NCI-H128 (cell line): ENCODE results near the gene CMTM2.

Experiments used
- DNase-seq: peaks from one replicate; lab custom pipeline; 2025; ENCODE audit not compliant: unreplicated experiment; lab: John Stamatoyannopoulos, UW

The CMTM2 gene

GRCh38 chr16:66578651-66579531 lies at the start of gene CMTM2:
Gene CMTM2, plus strand, starts transcription at chr16:66579463. Its CDS starts 145 bp downstream, at chr16:66579608.
- DNase-seq, result no peak

- DNase-seq, result no peak
These were observed 49.8 kb upstream of the CMTM2 start for GRCh38 chr16:66529475-66529874.

GRCh38 chr16:66534376-66534799 lies 44.9 kb upstream of the CMTM2 start:
- no peak for DNase-seq

GRCh38 chr16:66536525-66536924 lies 42.7 kb upstream of the CMTM2 start:
- no peak for DNase-seq

GRCh38 chr16:66537236-66537635 lies 42.0 kb upstream of the CMTM2 start:
- DNase-seq, result no peak

GRCh38 chr16:66538910-66539309 lies 40.4 kb upstream of the CMTM2 start:
- DNase-seq, result no peak

GRCh38 chr16:66539623-66540469 lies 39.4 kb upstream of the CMTM2 start:
- DNase-seq, result no peak

GRCh38 chr16:66541388-66542355 lies 37.6 kb upstream of the CMTM2 start:
- DNase-seq, result no peak

GRCh38 chr16:66542396-66542795 lies 36.9 kb upstream of the CMTM2 start:
- no peak for DNase-seq

GRCh38 chr16:66543541-66543940 lies 35.7 kb upstream of the CMTM2 start:
- no peak for DNase-seq

GRCh38 chr16:66544016-66544757 lies 35.1 kb upstream of the CMTM2 start:
- no peak for DNase-seq

GRCh38 chr16:66547101-66547989 lies 31.9 kb upstream of the CMTM2 start:
- no peak for DNase-seq

- no peak for DNase-seq
These were observed 31.2 kb upstream of the CMTM2 start for GRCh38 chr16:66548068-66548467.

- no peak for DNase-seq
These were observed 30.4 kb upstream of the CMTM2 start for GRCh38 chr16:66548868-66549267.

GRCh38 chr16:66549284-66550131 lies 29.8 kb upstream of the CMTM2 start, which contains the start of gene TK2:
Gene TK2, minus strand, starts transcription at chr16:66550122. Its CDS starts 61 bp downstream, at chr16:66550061.
- no peak for DNase-seq

- no peak for DNase-seq
These were observed 27.9 kb upstream of the CMTM2 start for GRCh38 chr16:66551348-66551759.

- no peak for DNase-seq
These were observed 27.4 kb upstream of the CMTM2 start for GRCh38 chr16:66551788-66552285.
